B cell (primary cell): ENCODE measurements around the gene SPIB. TPM values are rescaled to one million over a fixed set of nuclear protein-coding genes. Genes with fewer than 3 reads are reported as not detected.

Experiments used
- ATAC-seq: fragments of 200-7000 bp; cut with Tn5 transposase; one replicate; pipeline ENCODE4 v1.10.0; 2021; ENCODE audit warnings: low read depth, mild to moderate bottlenecking, moderate number of reproducible peaks, moderate library complexity
- CTCF ChIA-PET: fragments of 350-600 bp; sonication (Branson Sonifier 250); formaldehyde crosslinking; loops from one replicate; lab custom pipeline; 2021; ENCODE audit warnings: antibody characterized with exemption, inconsistent platforms; lab: Charles Lee
- POLR2A ChIA-PET: fragments of 350-600 bp; sonication (Branson Sonifier 250); formaldehyde crosslinking; loops from one replicate; lab custom pipeline; 2021; ENCODE audit warnings: antibody characterized with exemption; lab: Charles Lee
- DNase-seq: peaks from one replicate; pipeline ENCODE4 v3.0.0; 2013
- H2AFZ ChIP-seq: 2 replicates; pipeline ENCODE4 v1.6.1; 2012; ENCODE audit warnings: mild to moderate bottlenecking, low read depth, low read length; ENCODE audit not compliant: insufficient read depth, poor library complexity, severe bottlenecking
- H3K27ac ChIP-seq, 2 donors: 1 replicate in 1 of 2; 2 replicates in 1 of 2; pipeline ENCODE4 v1.5.1; 2012 to 2013; ENCODE audit warnings: low read length in 2 of 2, mild to moderate bottlenecking in 2 of 2, moderate library complexity in 1 of 2
- H3K27me3 ChIP-seq, 4 experiments: fragments of 200-600 bp in 1 of 4; sonication (generic) in 1 of 4; replicated peaks in 1 of 4; 1 replicate in 2 of 4; 2 replicates in 2 of 4; pipeline versions ENCODE4 v1.6.1 to v1.7.0; 2013 to 2016; ENCODE audit warnings: low read length in 3 of 4, mild to moderate bottlenecking in 2 of 4, mixed read lengths in 1 of 4, moderate library complexity in 1 of 4; ENCODE audit not compliant: insufficient read depth in 4 of 4, control insufficient read depth in 3 of 4; ENCODE audit errors: control extremely low read depth in 1 of 4
- H3K36me3 ChIP-seq, 2 experiments: replicated peaks in 1 of 2; 1 replicate in 1 of 2; 2 replicates in 1 of 2; pipeline versions ENCODE4 v1.6.1 to v1.7.1; 2013; ENCODE audit warnings: low read length in 1 of 2; ENCODE audit not compliant: insufficient read depth in 2 of 2, control insufficient read depth in 1 of 2; ENCODE audit errors: control extremely low read depth in 1 of 2, extremely low read depth in 1 of 2
- H3K4me1 ChIP-seq, 2 donors: fragments of 200-600 bp in 1 of 2; sonication (generic) in 1 of 2; 1 replicate in 1 of 2; 2 replicates in 1 of 2; pipeline versions ENCODE4 v1.5.1 to v1.6.1; 2013 to 2017; ENCODE audit warnings: low read length in 2 of 2; ENCODE audit not compliant: control insufficient read depth in 2 of 2, insufficient read depth in 2 of 2
- H3K4me2 ChIP-seq: replicated peaks from 2 replicates; pipeline ENCODE3; 2012; ENCODE audit warnings: mild to moderate bottlenecking, low read depth, low read length; ENCODE audit not compliant: poor library complexity, severe bottlenecking
- H3K4me3 ChIP-seq, 5 experiments: fragments of 200-600 bp in 1 of 5; sonication (generic) in 1 of 5; 1 replicate in 3 of 5; 2 replicates in 2 of 5; pipeline versions ENCODE4 v1.5.1 to v1.7.0; 2011 to 2016; ENCODE audit warnings: low read length in 4 of 5, mild to moderate bottlenecking in 4 of 5, low read depth in 2 of 5, control low read depth in 1 of 5, moderate library complexity in 1 of 5; ENCODE audit not compliant: insufficient read depth in 1 of 5; ENCODE audit errors: control extremely low read depth in 1 of 5, extremely low read depth in 1 of 5
- H3K79me2 ChIP-seq: fragments of 200-600 bp; sonication (generic); one replicate; pipeline ENCODE4 v1.6.0; 2016; ENCODE audit warnings: low read length; ENCODE audit not compliant: control insufficient read depth, insufficient read depth
- H3K9ac ChIP-seq: fragments of 200-600 bp; sonication (generic); 2 replicates; pipeline ENCODE4 v1.6.1; 2017; ENCODE audit warnings: mild to moderate bottlenecking, low read length, moderate library complexity
- H3K9me3 ChIP-seq, 3 donors: one replicate each; pipeline versions ENCODE4 v1.6.1 to v1.7.1; 2013; ENCODE audit warnings: low read length in 2 of 3; ENCODE audit not compliant: control insufficient read depth in 2 of 3, insufficient read depth in 1 of 3; ENCODE audit errors: control extremely low read depth in 1 of 3
- H4K20me1 ChIP-seq: 2 replicates; pipeline ENCODE4 v1.6.0; 2012; ENCODE audit warnings: mild to moderate bottlenecking, low read length; ENCODE audit not compliant: insufficient read depth, control insufficient read depth, poor library complexity, severe bottlenecking
- H3K27ac Mint-ChIP-seq: one replicate; pipeline ENCODE4 v1.8.0; 2021; ENCODE audit warnings: mixed read lengths
- H3K27me3 Mint-ChIP-seq: one replicate; pipeline ENCODE4 v1.8.0; 2021; ENCODE audit warnings: mixed read lengths
- H3K4me1 Mint-ChIP-seq: one replicate; pipeline ENCODE4 v1.8.0; 2021; ENCODE audit warnings: mixed read lengths
- H3K4me3 Mint-ChIP-seq: one replicate; pipeline ENCODE4 v1.8.0; 2021; ENCODE audit warnings: mixed read lengths
- H3K9me3 Mint-ChIP-seq: one replicate; pipeline ENCODE4 v1.8.0; 2022; ENCODE audit warnings: mixed read lengths; ENCODE audit not compliant: insufficient read depth
- EZH2 ChIP-seq: IDR thresholded peaks from 2 replicates; pipeline ENCODE4 v1.6.1; 2012; ENCODE audit warnings: borderline replicate concordance, low read depth, mild to moderate bottlenecking, moderate library complexity, low read length; ENCODE audit not compliant: insufficient read depth, poor library complexity, severe bottlenecking
- WGBS: methylation state at CpG from one replicate; pipeline ENCODE4 v1.1.5; 2013; ENCODE audit warnings: missing lambda C conversion rate; ENCODE audit not compliant: insufficient coverage; 5-methylcytosine and 5-hydroxymethylcytosine counted together
- intact Hi-C: fragments of 100-400 bp; cut with micrococcal nuclease; formaldehyde crosslinking; loops from one replicate; pipeline ENCODE4 v1.10.0; 2022
- polyA plus RNA-seq: library from polyadenylated mRNA; depleted of rRNA; stranded (reverse); fragments of >200 nt; gene quantifications from 2 replicates; pipeline ENCODE4 v1.2.3, GENCODE V29; 2012
- total RNA-seq, 2 donors: library from RNA; stranded (reverse); fragments of 120-200 nt in 1 of 2; gene quantifications; 1 replicate in 1 of 2; 2 replicates in 1 of 2; pipeline versions ENCODE4 v1.2.3 to v1.2.4, GENCODE V29; 2013 to 2022
- TF ChIP-seq, protein P1 (sequence below): fragments of 200-600 bp; IDR thresholded peaks from one replicate; pipeline ENCODE4 v1.8.0; 2022; ENCODE audit warnings: antibody characterized with exemption, mild to moderate bottlenecking

Gene SPIB
- total and polyA plus RNA-seq, 2 donors (not counting 1 experiment from before 2014, with no cell fraction given), result 183 to 205 TPM

DNA sequence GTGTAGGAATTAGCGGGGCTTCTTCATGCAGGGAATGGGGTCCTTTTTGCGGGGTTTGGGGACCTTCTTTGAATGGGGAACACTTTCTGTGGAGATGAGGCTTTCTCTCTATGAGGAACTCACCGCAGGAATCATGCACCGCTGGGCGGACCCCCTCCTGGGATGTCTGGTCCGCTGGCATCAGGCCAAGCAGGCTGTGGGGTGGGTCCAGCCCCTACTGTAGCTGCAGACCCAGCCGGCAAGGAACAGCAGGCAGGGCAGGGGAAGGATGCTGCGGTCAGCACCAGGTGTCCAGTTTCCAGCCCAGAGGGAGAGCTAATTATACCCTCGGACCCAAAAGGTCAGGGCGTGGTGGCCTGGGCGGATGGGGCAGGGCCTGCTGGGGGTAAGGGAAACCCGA, 15.8 kb downstream of the SPIB start:
- Histone ChIP-seq H2AFZ (no peak overlapping the region), H3K9ac (peak overlapping the region; percentile 49), H3K9me3 (peaks cover 0 to 10% (median 0%) of the 10 kb centered on the region in 3 donors), H3K79me2 (no peaks in the 10 kb centered on the region), H3K36me3 (no peaks in the 10 kb centered on the region), H3K4me3 (peak overlapping the region in 3 of 5 experiments; percentile 1 to 23 (median 19)), H3K4me1 (peaks cover 52 to 65% of the 10 kb centered on the region in 2 donors), H3K4me2 (peak overlapping the region; percentile 92), H4K20me1 (no peaks in the 10 kb centered on the region), H3K27ac (peak overlapping the region; percentile 97 to 99), H3K27me3 (no peaks in the 10 kb centered on the region)
- intact Hi-C loops, result loop anchor here (1.0 to 5.0 kb wide), 2 partner anchors 27 to 77 kb away; no protein-coding TSS in a partner anchor
- 9% methylated on average over 9 of the region's 12 CpGs for WGBS
- no peak for TF ChIP-seq EZH2
- TF ChIP-seq, protein P1, sequence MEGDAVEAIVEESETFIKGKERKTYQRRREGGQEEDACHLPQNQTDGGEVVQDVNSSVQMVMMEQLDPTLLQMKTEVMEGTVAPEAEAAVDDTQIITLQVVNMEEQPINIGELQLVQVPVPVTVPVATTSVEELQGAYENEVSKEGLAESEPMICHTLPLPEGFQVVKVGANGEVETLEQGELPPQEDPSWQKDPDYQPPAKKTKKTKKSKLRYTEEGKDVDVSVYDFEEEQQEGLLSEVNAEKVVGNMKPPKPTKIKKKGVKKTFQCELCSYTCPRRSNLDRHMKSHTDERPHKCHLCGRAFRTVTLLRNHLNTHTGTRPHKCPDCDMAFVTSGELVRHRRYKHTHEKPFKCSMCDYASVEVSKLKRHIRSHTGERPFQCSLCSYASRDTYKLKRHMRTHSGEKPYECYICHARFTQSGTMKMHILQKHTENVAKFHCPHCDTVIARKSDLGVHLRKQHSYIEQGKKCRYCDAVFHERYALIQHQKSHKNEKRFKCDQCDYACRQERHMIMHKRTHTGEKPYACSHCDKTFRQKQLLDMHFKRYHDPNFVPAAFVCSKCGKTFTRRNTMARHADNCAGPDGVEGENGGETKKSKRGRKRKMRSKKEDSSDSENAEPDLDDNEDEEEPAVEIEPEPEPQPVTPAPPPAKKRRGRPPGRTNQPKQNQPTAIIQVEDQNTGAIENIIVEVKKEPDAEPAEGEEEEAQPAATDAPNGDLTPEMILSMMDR, result no peak
- DNase-seq (peak; percentile 77), ATAC-seq (no peak)
- no peaks in the 10 kb centered on the region for H3K27me3 Mint-ChIP-seq
- ChIA-PET CTCF (interaction anchor here (0.6 to 1.1 kb wide), 2 partner anchors 26 to 28 kb away, joined by 3 to 7 read pairs; no protein-coding TSS in a partner anchor), POLR2A (interaction anchor here (1.4 kb wide), 1 partner anchor 26 kb away, joined by 5 read pairs; no protein-coding TSS in a partner anchor)
- H3K4me1 Mint-ChIP-seq, result peaks cover 66% of the 10 kb centered on the region
- peak overlapping the region; percentile 79 for H3K4me3 Mint-ChIP-seq
- peak overlapping the region; percentile 86 for H3K27ac Mint-ChIP-seq
- no peaks in the 10 kb centered on the region for H3K9me3 Mint-ChIP-seq

DNA sequence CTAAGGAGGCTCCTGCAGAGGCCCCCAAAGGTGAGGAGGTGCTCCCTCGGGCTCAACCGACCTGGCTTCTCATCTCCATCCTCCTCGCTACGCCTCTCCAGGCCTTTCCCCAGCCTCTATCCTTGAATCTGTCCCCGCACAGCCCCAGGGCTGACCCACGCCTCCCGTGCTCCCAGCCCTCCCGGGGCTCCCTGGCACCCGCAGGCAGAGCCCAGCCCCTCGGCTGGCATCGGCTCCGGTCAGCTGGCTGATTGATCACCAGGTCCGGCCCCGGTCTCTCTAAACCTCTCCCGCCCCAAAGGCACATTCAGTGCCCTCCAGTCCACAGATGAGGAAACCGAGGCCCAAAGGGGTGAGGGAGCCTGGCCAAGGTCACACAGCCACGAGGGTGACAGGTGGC, 16.5 kb downstream of the SPIB start:
- H3K27ac Mint-ChIP-seq, result peak overlapping the region; percentile 41
- H3K4me3 ChIP-seq, result no peak overlapping the region
- no peaks in the 10 kb centered on the region for H3K27me3 ChIP-seq
- peaks cover 0 to 6% (median 0%) of the 10 kb centered on the region in 3 donors for H3K9me3 ChIP-seq
- peak overlapping the region; percentile 12 to 18 for H3K27ac ChIP-seq
- H3K79me2 ChIP-seq, result no peaks in the 10 kb centered on the region
- ATAC-seq, result no peak
- ChIA-PET CTCF (interaction anchor here (0.6 kb wide), 1 partner anchor 27 kb away, joined by 3 read pairs; no protein-coding TSS in a partner anchor), POLR2A (no interaction called here)
- no peak for DNase-seq
- no peak overlapping the region for H2AFZ ChIP-seq
- TF ChIP-seq, protein P1, result no peak
- TF ChIP-seq EZH2, result no peak
- intact Hi-C loops, result no loop called here
- H3K27me3 Mint-ChIP-seq, result no peaks in the 10 kb centered on the region
- 89% methylated on average over 16 of the region's 17 CpGs for WGBS
- no peak overlapping the region for H3K9ac ChIP-seq
- no peaks in the 10 kb centered on the region for H4K20me1 ChIP-seq
- H3K4me1 Mint-ChIP-seq, result peaks cover 60% of the 10 kb centered on the region
- no peak overlapping the region for H3K4me3 Mint-ChIP-seq
- peaks cover 46 to 58% of the 10 kb centered on the region in 2 donors for H3K4me1 ChIP-seq
- H3K36me3 ChIP-seq, result no peaks in the 10 kb centered on the region
- no peaks in the 10 kb centered on the region for H3K9me3 Mint-ChIP-seq
- peak overlapping the region; percentile 92 for H3K4me2 ChIP-seq
